Peyer's patch (tissue), 4 donors: ENCODE measurements around the gene CKAP2L. TPM values are rescaled to one million over a fixed set of nuclear protein-coding genes. Genes with fewer than 3 reads are reported as not detected.

Experiments
- DNase-seq, 3 donors: peaks; one replicate each; pipeline ENCODE4 v3.0.0-alpha.2; 2017 to 2019
- H3K27ac ChIP-seq, 4 donors: fragments of 200-600 bp; sonication (generic); one replicate each; pipeline ENCODE4 v1.5.1; 2016 to 2019
- H3K27me3 ChIP-seq, 2 donors: fragments of 200-600 bp; sonication (generic); one replicate each; pipeline ENCODE4 v1.5.1; 2019
- H3K36me3 ChIP-seq, 3 donors: fragments of 200-600 bp; sonication (generic); one replicate each; pipeline ENCODE4 v1.5.1; 2016 to 2019
- H3K4me1 ChIP-seq, 4 donors: fragments of 200-600 bp; sonication (generic); one replicate each; pipeline ENCODE4 v1.5.1; 2016 to 2019
- H3K4me3 ChIP-seq, 4 donors: fragments of 200-600 bp; sonication (generic); 1 replicate in 3 of 4; 2 replicates in 1 of 4; pipeline ENCODE4 v1.5.1; 2016 to 2019; ENCODE audit warnings: mild to moderate bottlenecking in 1 of 4
- H3K9me3 ChIP-seq, 4 donors: fragments of 200-600 bp; sonication (generic); one replicate each; pipeline ENCODE4 v1.5.1; 2016 to 2019; ENCODE audit warnings: mild to moderate bottlenecking in 1 of 4
- CTCF ChIP-seq, 6 experiments: fragments of 450-650 bp in 4 of 6; fragments of 200-600 bp in 2 of 6; sonication (generic) in 1 of 6; IDR thresholded peaks; one replicate each; pipeline ENCODE4 v1.5.1; 2017 to 2019; ENCODE audit warnings: antibody characterized with exemption in 6 of 6, mild to moderate bottlenecking in 3 of 6, moderate library complexity in 1 of 6
- POLR2A ChIP-seq, 2 donors: fragments of 450-650 bp; IDR thresholded peaks; one replicate each; pipeline ENCODE4 v1.5.1; 2017; ENCODE audit warnings: antibody characterized with exemption in 2 of 2, mild to moderate bottlenecking in 2 of 2, moderate library complexity in 2 of 2
- total RNA-seq, 4 donors: library from RNA; depleted of rRNA; stranded (reverse); fragments of >200 nt; gene quantifications; one replicate each; pipeline ENCODE4 v1.1.0, GENCODE V29; 2016

CKAP2L gene
- total RNA-seq, 4 donors from 2014 or later: 0.54 to 19.0 (median 1.3) TPM

GRCh38 chr2:112701052-112701451, 63.4 kb downstream of the CKAP2L start:
- Histone ChIP-seq H3K27ac (peak overlapping the region in 3 of 4 donors; percentile 13 to 50 (median 27)), H3K36me3 (no peaks in the 10 kb centered on the region), H3K4me3 (no peak overlapping the region), H3K4me1 (peaks cover 0 to 4% (median under 1%) of the 10 kb centered on the region in 4 donors), H3K9me3 (no peaks in the 10 kb centered on the region), H3K27me3 (no peaks in the 10 kb centered on the region)
- no peak for TF ChIP-seq CTCF (IDR thresholded peaks at IDR 0.05)
- TF ChIP-seq POLR2A (IDR thresholded peaks at IDR 0.05): no peak
- peak in 2 of 3 donors; percentile 18 to 46 for DNase-seq

GRCh38 chr2:112699984-112700667, 64.3 kb downstream of the CKAP2L start:
- no peak overlapping the region for H3K4me3 ChIP-seq
- no peaks in the 10 kb centered on the region for H3K27me3 ChIP-seq
- H3K36me3 ChIP-seq: no peaks in the 10 kb centered on the region
- H3K9me3 ChIP-seq: no peaks in the 10 kb centered on the region
- no peaks in the 10 kb centered on the region for H3K4me1 ChIP-seq
- H3K27ac ChIP-seq: peak overlapping the region in 3 of 4 donors; percentile 36 to 53 (median 40)
- DNase-seq: no peak
- TF ChIP-seq CTCF (IDR thresholded peaks at IDR 0.05) (no peak), POLR2A (IDR thresholded peaks at IDR 0.05) (no peak)

- Histone ChIP-seq H3K27me3 (no peaks in the 10 kb centered on the region), H3K27ac (no peak overlapping the region), H3K4me3 (no peak overlapping the region), H3K9me3 (no peaks in the 10 kb centered on the region), H3K4me1 (no peaks in the 10 kb centered on the region), H3K36me3 (no peaks in the 10 kb centered on the region)
- TF ChIP-seq POLR2A (IDR thresholded peaks at IDR 0.05) (no peak), CTCF (IDR thresholded peaks at IDR 0.05) (no peak)
- DNase-seq: no peak
These were observed 65.4 kb downstream of the CKAP2L start for GRCh38 chr2:112698834-112699515.

- H3K36me3 ChIP-seq: no peaks in the 10 kb centered on the region
These were observed 70.2 kb downstream of the CKAP2L start for GRCh38 chr2:112694182-112694581.

GRCh38 chr2:112693596-112693995, 70.8 kb downstream of the CKAP2L start:
- no peaks in the 10 kb centered on the region for H3K27me3 ChIP-seq
- peaks cover 0 to 22% (median 3%) of the 10 kb centered on the region in 4 donors for H3K4me1 ChIP-seq
- no peak for TF ChIP-seq POLR2A (IDR thresholded peaks at IDR 0.05)
- no peak for TF ChIP-seq CTCF (IDR thresholded peaks at IDR 0.05)
- no peak overlapping the region for H3K4me3 ChIP-seq
- no peak overlapping the region for H3K27ac ChIP-seq
- DNase-seq: peak in 1 of 3 donors; percentile 28
- no peaks in the 10 kb centered on the region for H3K36me3 ChIP-seq
- H3K9me3 ChIP-seq: no peaks in the 10 kb centered on the region

More at GRCh38 chr2:112694182-112694581, 70.2 kb downstream of the CKAP2L start:
- H3K9me3 ChIP-seq: no peaks in the 10 kb centered on the region
- no peak for TF ChIP-seq POLR2A (IDR thresholded peaks at IDR 0.05)
- TF ChIP-seq CTCF (IDR thresholded peaks at IDR 0.05): no peak
- H3K27me3 ChIP-seq: no peaks in the 10 kb centered on the region
- H3K4me1 ChIP-seq: peaks cover 0 to 22% (median 3%) of the 10 kb centered on the region in 4 donors
- H3K27ac ChIP-seq: no peak overlapping the region
- peak in 1 of 3 donors; percentile 37 for DNase-seq
- H3K4me3 ChIP-seq: no peak overlapping the region
